ENCODE results near the gene ANKFN1. TPM values are rescaled to one million over a fixed set of nuclear protein-coding genes. Genes with fewer than 3 reads are reported as not detected.

The ANKFN1 gene
- total RNA-seq: not detected in 2 replicates

DNA sequence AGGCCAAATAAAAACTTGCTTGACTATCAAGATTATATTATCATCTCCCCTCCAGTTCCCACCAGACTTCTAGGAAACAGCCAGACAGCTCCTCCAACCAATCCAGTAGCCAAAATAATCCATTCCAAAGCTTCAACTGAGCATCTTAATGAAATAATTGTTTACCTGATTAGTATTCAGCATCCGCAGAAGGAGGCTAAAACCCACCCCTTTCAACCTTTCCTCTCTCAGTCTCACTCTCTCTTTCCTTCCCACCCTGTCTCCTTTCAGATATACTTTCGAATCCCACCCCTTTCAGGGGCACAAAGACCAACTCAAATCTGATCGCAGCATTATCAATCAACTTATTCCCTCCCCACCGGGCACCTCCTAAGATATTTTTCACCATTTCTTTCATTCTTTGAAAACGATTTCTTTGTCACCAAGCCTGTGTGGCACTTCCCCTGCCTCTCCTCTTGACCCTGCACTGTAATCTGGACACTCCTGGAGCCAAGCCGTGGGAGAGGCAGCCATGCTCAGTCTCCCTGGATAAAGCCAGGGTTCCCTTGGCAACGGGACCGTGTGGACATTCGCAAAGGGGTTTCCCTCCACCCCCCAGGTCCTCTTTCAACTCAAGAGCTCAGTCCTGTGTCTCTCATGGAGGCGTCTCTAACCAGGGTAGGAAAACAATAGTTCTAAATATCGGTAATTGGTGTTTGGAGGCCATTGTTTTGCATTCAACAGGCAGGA, at the start of gene ANKFN1:
ANKFN1 (plus strand) TSS at position 602 of the 729 bp plus-strand sequence. CDS start 59,193 bp downstream, outside the sequence.

Small RNAs within 50 kb of the gene (small RNA-seq; reads per million reads assigned to genes)
- gene AC006600.1: not detected
